Measurements from ENCODE around the gene CACNA1I. TPM values are rescaled to one million over a fixed set of nuclear protein-coding genes. Genes with fewer than 3 reads are reported as not detected.

The CACNA1I gene
- total and polyA plus RNA-seq, 2 experiments from 2014 or later = 0.42 to 2.4 TPM

DNA sequence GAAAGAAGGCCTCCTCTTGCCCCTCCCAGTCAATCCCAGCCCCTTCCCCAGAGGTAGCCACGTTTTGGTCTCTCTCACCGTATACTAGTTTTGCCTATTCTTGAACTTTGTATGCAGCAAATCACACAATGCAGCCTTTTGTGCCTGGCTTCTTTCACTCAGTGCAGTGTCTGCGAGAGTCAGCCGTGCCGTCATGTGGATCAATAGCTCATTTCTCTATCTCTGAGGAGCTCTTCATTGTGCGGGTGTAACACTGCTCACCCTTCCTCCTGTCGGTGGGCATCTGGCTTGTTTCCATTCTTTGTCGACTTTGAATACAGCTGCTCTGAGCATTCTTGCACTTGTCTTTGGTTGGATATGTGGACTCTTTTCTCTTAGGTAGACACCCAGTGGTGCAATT, 146.5 kb downstream of the CACNA1I start:
- no peak overlapping the region for H3K4me3 ChIP-seq
- no peaks in the 10 kb centered on the region for H3K36me3 Mint-ChIP-seq (ENCODE audit: low read depth)
- peaks cover 11% of the 10 kb centered on the region for H3K27me3 Mint-ChIP-seq (ENCODE audit: insufficient read depth, low read depth, poor library complexity)
- no peak for ATAC-seq
- H3K27ac ChIP-seq (ENCODE audit: low read depth) = no peak overlapping the region
- TF ChIP-seq, protein P1, sequence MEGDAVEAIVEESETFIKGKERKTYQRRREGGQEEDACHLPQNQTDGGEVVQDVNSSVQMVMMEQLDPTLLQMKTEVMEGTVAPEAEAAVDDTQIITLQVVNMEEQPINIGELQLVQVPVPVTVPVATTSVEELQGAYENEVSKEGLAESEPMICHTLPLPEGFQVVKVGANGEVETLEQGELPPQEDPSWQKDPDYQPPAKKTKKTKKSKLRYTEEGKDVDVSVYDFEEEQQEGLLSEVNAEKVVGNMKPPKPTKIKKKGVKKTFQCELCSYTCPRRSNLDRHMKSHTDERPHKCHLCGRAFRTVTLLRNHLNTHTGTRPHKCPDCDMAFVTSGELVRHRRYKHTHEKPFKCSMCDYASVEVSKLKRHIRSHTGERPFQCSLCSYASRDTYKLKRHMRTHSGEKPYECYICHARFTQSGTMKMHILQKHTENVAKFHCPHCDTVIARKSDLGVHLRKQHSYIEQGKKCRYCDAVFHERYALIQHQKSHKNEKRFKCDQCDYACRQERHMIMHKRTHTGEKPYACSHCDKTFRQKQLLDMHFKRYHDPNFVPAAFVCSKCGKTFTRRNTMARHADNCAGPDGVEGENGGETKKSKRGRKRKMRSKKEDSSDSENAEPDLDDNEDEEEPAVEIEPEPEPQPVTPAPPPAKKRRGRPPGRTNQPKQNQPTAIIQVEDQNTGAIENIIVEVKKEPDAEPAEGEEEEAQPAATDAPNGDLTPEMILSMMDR (conservative IDR thresholded peaks at IDR 0.05; ENCODE audit: low read depth in 2 of 2) = no peak
- no peak for TF ChIP-seq ZNF331 (CRISPR knock-in tag; IDR thresholded peaks at IDR 0.05; ENCODE audit: low read depth)
- no peak for TF ChIP-seq EZH2phosphoT487 (IDR thresholded peaks at IDR 0.05; ENCODE audit: unreplicated experiment)
- no peak for TF ChIP-seq CREB1 (CRISPR knock-in tag; IDR thresholded peaks at IDR 0.05; ENCODE audit: low read depth)
- no peaks in the 10 kb centered on the region for H3K79me2 ChIP-seq (replicated peaks; ENCODE audit: insufficient read depth)
- no peaks in the 10 kb centered on the region for H3K27me3 ChIP-seq (ENCODE audit: insufficient read depth)
- H3K4me3 Mint-ChIP-seq = no peak overlapping the region
- H3F3A ChIP-seq (replicated peaks; ENCODE audit: low read depth) = no peaks in the 10 kb centered on the region
- no peaks in the 10 kb centered on the region for H3K9me3 Mint-ChIP-seq
- H3K4me1 Mint-ChIP-seq = peaks cover 26% of the 10 kb centered on the region
- H2AFZ ChIP-seq = no peak overlapping the region
- no peaks in the 10 kb centered on the region for H3K36me3 ChIP-seq (ENCODE audit: insufficient read depth)
- no peaks in the 10 kb centered on the region for H3K9me2 ChIP-seq (ENCODE audit: insufficient read depth)
- H3K4me2 ChIP-seq = no peak overlapping the region
- no peaks in the 10 kb centered on the region for H4K20me1 ChIP-seq (replicated peaks; ENCODE audit: insufficient read depth)
- DNase-seq (ENCODE audit: low spot score) = no peak
- no peak overlapping the region for H3K27ac Mint-ChIP-seq
- H3K4me1 ChIP-seq (ENCODE audit: insufficient read depth) = no peaks in the 10 kb centered on the region

DNA sequence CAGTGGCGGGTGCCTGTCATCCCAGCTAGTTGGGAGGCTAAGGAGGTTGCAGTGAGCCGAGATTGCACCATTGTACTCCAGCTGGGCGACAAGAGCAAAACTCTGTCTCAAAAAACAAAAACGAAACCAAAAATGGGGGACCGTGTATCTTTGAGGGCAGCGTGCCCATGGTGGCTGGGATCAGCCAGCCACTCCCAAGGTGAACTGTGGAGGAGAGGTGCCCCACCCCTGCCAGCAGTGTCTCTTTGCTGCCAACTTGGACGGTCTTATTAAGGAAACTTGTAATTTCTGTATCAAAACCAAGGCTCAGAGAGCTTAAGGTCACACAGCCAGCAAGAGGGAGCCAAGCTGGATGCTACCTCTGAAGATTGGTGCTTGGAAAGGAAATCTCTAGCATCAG, 147.7 kb downstream of the CACNA1I start:
- Histone ChIP-seq H3K27ac (ENCODE audit: low read depth) (no peak overlapping the region), H3K9me2 (ENCODE audit: insufficient read depth) (no peaks in the 10 kb centered on the region), H3K4me2 (no peak overlapping the region), H3K79me2 (replicated peaks; ENCODE audit: insufficient read depth) (no peaks in the 10 kb centered on the region), H3K4me3 (no peak overlapping the region), H4K20me1 (replicated peaks; ENCODE audit: insufficient read depth) (no peaks in the 10 kb centered on the region), H3K36me3 (ENCODE audit: insufficient read depth) (no peaks in the 10 kb centered on the region), H3K4me1 (ENCODE audit: insufficient read depth) (no peaks in the 10 kb centered on the region), H3F3A (replicated peaks; ENCODE audit: low read depth) (no peaks in the 10 kb centered on the region), H3K27me3 (ENCODE audit: insufficient read depth) (no peaks in the 10 kb centered on the region), H2AFZ (no peak overlapping the region)
- H3K4me1 Mint-ChIP-seq = peaks cover 20% of the 10 kb centered on the region; the same call in 2 of the 3 replicates
- H3K27me3 Mint-ChIP-seq (ENCODE audit: insufficient read depth, low read depth, poor library complexity) = peaks cover 11% of the 10 kb centered on the region
- no peak for DNase-seq (ENCODE audit: low spot score)
- no peak overlapping the region for H3K27ac Mint-ChIP-seq
- no peak for ATAC-seq
- no peak overlapping the region for H3K4me3 Mint-ChIP-seq
- no peaks in the 10 kb centered on the region for H3K36me3 Mint-ChIP-seq (ENCODE audit: low read depth)
- TF ChIP-seq, protein P2, sequence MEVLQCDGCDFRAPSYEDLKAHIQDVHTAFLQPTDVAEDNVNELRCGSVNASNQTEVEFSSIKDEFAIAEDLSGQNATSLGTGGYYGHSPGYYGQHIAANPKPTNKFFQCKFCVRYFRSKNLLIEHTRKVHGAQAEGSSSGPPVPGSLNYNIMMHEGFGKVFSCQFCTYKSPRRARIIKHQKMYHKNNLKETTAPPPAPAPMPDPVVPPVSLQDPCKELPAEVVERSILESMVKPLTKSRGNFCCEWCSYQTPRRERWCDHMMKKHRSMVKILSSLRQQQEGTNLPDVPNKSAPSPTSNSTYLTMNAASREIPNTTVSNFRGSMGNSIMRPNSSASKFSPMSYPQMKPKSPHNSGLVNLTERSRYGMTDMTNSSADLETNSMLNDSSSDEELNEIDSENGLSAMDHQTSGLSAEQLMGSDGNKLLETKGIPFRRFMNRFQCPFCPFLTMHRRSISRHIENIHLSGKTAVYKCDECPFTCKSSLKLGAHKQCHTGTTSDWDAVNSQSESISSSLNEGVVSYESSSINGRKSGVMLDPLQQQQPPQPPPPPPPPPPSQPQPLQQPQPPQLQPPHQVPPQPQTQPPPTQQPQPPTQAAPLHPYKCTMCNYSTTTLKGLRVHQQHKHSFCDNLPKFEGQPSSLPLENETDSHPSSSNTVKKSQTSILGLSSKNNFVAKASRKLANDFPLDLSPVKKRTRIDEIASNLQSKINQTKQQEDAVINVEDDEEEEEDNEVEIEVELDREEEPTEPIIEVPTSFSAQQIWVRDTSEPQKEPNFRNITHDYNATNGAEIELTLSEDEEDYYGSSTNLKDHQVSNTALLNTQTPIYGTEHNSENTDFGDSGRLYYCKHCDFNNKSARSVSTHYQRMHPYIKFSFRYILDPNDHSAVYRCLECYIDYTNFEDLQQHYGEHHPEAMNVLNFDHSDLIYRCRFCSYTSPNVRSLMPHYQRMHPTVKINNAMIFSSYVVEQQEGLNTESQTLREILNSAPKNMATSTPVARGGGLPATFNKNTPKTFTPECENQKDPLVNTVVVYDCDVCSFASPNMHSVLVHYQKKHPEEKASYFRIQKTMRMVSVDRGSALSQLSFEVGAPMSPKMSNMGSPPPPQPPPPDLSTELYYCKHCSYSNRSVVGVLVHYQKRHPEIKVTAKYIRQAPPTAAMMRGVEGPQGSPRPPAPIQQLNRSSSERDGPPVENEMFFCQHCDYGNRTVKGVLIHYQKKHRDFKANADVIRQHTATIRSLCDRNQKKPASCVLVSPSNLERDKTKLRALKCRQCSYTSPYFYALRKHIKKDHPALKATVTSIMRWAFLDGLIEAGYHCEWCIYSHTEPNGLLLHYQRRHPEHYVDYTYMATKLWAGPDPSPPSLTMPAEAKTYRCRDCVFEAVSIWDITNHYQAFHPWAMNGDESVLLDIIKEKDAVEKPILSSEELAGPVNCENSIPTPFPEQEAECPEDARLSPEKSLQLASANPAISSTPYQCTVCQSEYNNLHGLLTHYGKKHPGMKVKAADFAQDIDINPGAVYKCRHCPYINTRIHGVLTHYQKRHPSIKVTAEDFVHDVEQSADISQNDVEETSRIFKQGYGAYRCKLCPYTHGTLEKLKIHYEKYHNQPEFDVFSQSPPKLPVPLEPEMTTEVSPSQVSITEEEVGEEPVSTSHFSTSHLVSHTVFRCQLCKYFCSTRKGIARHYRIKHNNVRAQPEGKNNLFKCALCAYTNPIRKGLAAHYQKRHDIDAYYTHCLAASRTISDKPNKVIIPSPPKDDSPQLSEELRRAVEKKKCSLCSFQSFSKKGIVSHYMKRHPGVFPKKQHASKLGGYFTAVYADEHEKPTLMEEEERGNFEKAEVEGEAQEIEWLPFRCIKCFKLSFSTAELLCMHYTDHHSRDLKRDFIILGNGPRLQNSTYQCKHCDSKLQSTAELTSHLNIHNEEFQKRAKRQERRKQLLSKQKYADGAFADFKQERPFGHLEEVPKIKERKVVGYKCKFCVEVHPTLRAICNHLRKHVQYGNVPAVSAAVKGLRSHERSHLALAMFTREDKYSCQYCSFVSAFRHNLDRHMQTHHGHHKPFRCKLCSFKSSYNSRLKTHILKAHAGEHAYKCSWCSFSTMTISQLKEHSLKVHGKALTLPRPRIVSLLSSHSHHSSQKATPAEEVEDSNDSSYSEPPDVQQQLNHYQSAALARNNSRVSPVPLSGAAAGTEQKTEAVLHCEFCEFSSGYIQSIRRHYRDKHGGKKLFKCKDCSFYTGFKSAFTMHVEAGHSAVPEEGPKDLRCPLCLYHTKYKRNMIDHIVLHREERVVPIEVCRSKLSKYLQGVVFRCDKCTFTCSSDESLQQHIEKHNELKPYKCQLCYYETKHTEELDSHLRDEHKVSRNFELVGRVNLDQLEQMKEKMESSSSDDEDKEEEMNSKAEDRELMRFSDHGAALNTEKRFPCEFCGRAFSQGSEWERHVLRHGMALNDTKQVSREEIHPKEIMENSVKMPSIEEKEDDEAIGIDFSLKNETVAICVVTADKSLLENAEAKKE (CRISPR knock-in tag; IDR thresholded peaks at IDR 0.05) = no peak
- TF ChIP-seq ZNF114 (CRISPR knock-in tag; IDR thresholded peaks at IDR 0.05) = no peak
- TF ChIP-seq, protein P3, sequence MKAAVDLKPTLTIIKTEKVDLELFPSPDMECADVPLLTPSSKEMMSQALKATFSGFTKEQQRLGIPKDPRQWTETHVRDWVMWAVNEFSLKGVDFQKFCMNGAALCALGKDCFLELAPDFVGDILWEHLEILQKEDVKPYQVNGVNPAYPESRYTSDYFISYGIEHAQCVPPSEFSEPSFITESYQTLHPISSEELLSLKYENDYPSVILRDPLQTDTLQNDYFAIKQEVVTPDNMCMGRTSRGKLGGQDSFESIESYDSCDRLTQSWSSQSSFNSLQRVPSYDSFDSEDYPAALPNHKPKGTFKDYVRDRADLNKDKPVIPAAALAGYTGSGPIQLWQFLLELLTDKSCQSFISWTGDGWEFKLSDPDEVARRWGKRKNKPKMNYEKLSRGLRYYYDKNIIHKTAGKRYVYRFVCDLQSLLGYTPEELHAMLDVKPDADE (IDR thresholded peaks at IDR 0.05) = no peak
- no peak for TF ChIP-seq CREB1 (CRISPR knock-in tag; IDR thresholded peaks at IDR 0.05; ENCODE audit: low read depth)
- TF ChIP-seq JUNB (IDR thresholded peaks at IDR 0.05; ENCODE audit: unreplicated experiment) = no peak
- no peak for TF ChIP-seq EZH2 (IDR thresholded peaks at IDR 0.05; ENCODE audit: low read depth, unreplicated experiment)
- no peaks in the 10 kb centered on the region for H3K9me3 Mint-ChIP-seq

All from GM23338 (cell line).